A673 (cell line): ENCODE data around the gene ZNF300. TPM values are rescaled to one million over a fixed set of nuclear protein-coding genes. Genes with fewer than 3 reads are reported as not detected.

Source experiments
- BruUV-seq: library from RNA; stranded (reverse); fragments of 400-500 nt; replicated peaks from 2 replicates; lab custom pipeline; 2021; lab: Mats Ljungman, UMichigan
- CTCF ChIA-PET: fragments of 300-600 bp; sonication (Branson Sonifier 250); formaldehyde crosslinking; loops from one replicate; lab custom pipeline; 2022; ENCODE audit warnings: antibody characterized with exemption; lab: Charles Lee
- POLR2A ChIA-PET: fragments of 300-600 bp; sonication (Branson Sonifier 250); formaldehyde crosslinking; loops from one replicate; lab custom pipeline; 2022; ENCODE audit warnings: antibody characterized with exemption; ENCODE audit not compliant: low non-redundant PET; lab: Charles Lee
- DNase-seq: peaks from one replicate; pipeline ENCODE4 v3.0.0-alpha.2; 2015; ENCODE audit warnings: low spot score
- H3K27ac ChIP-seq: fragments of 200-600 bp; sonication (generic); 2 replicates; pipeline ENCODE4 v1.5.1; 2016; ENCODE audit warnings: mixed run types, low read depth, mild to moderate bottlenecking, mixed read lengths, antibody characterized with exemption, low read length; ENCODE audit not compliant: poor library complexity, severe bottlenecking
- H3K27me3 ChIP-seq: fragments of 200-600 bp; sonication (generic); replicated peaks from 2 replicates; pipeline ENCODE4 v1.6.1; 2017; ENCODE audit warnings: mixed run types, low read depth, mild to moderate bottlenecking, mixed read lengths, antibody characterized with exemption, low read length; ENCODE audit not compliant: insufficient read depth, poor library complexity
- H3K36me3 ChIP-seq: fragments of 200-600 bp; sonication (generic); 2 replicates; pipeline ENCODE4 v1.6.1; 2016; ENCODE audit warnings: mixed run types, mild to moderate bottlenecking, mixed read lengths, antibody characterized with exemption, low read length; ENCODE audit not compliant: insufficient read depth, poor library complexity, severe bottlenecking
- H3K4me1 ChIP-seq: fragments of 200-600 bp; sonication (generic); 2 replicates; pipeline ENCODE4 v1.6.1; 2017; ENCODE audit warnings: mixed run types, mild to moderate bottlenecking, mixed read lengths, antibody characterized with exemption, low read length; ENCODE audit not compliant: insufficient read depth, poor library complexity, severe bottlenecking
- H3K4me3 ChIP-seq: fragments of 200-600 bp; sonication (generic); 2 replicates; pipeline ENCODE4 v1.5.1; 2016; ENCODE audit warnings: low read depth, mixed run types, mild to moderate bottlenecking, mixed read lengths, low read length; ENCODE audit not compliant: poor library complexity, severe bottlenecking
- H3K9me3 ChIP-seq: fragments of 200-600 bp; sonication (generic); 2 replicates; pipeline ENCODE4 v1.6.1; 2016; ENCODE audit warnings: mixed run types, low read depth, mild to moderate bottlenecking, mixed read lengths, antibody characterized with exemption, low read length; ENCODE audit not compliant: poor library complexity, severe bottlenecking
- CTCF ChIP-seq: fragments of 300-800, 200-600 bp; sonication (generic); conservative IDR thresholded peaks from 2 replicates; pipeline ENCODE4 v1.5.1; 2017; ENCODE audit warnings: low read depth, mild to moderate bottlenecking, antibody characterized with exemption, low read length, moderate library complexity, mixed read lengths
- EZH2 ChIP-seq: fragments of 200-600 bp; sonication (generic); IDR thresholded peaks from 2 replicates; pipeline ENCODE4 v1.6.1; 2017; ENCODE audit warnings: borderline replicate concordance, low read depth, mild to moderate bottlenecking, mixed read lengths, antibody characterized with exemption, low read length; ENCODE audit not compliant: poor library complexity, severe bottlenecking
- intact Hi-C: fragments of 100-400 bp; cut with micrococcal nuclease; formaldehyde crosslinking; loops from one replicate; pipeline ENCODE4 v1.10.0; 2022; ENCODE audit not compliant: unreplicated experiment
- total RNA-seq: library from RNA; stranded (reverse); gene quantifications from 2 replicates; pipeline ENCODE4 v1.2.3, GENCODE V29; 2021

ZNF300 gene
- total RNA-seq, 1 experiment from 2014 or later: 13.1 TPM

GRCh38 chr5:150901446-150901845, 3.3 kb downstream of the ZNF300 start:
- POLR2A ChIA-PET: no interaction called here
- H3K4me3 ChIP-seq: no peak overlapping the region
- H3K27ac ChIP-seq: no peak overlapping the region
- peaks cover 62% of the 10 kb centered on the region for H3K36me3 ChIP-seq
- CTCF ChIA-PET: no interaction called here
- TF ChIP-seq CTCF (no peak), EZH2 (no peak)
- no peaks in the 10 kb centered on the region for H3K4me1 ChIP-seq
- H3K27me3 ChIP-seq: no peaks in the 10 kb centered on the region
- intact Hi-C loops: no loop called here
- H3K9me3 ChIP-seq: peaks cover 72% of the 10 kb centered on the region
- DNase-seq: no peak
- no TSS peak for BruUV-seq

- Histone ChIP-seq H3K4me3 (no peak overlapping the region), H3K36me3 (peaks cover 42% of the 10 kb centered on the region), H3K4me1 (no peaks in the 10 kb centered on the region), H3K27ac (no peak overlapping the region), H3K9me3 (peaks cover 95% of the 10 kb centered on the region), H3K27me3 (no peaks in the 10 kb centered on the region)
- intact Hi-C loops: no loop called here
- ChIA-PET CTCF (no interaction called here), POLR2A (no interaction called here)
- TF ChIP-seq CTCF (no peak), EZH2 (no peak)
- no peak for DNase-seq
- BruUV-seq: no TSS peak
Measured at GRCh38 chr5:150895431-150896428, 9.1 kb downstream of the ZNF300 start.

- no peak for TF ChIP-seq CTCF
- TF ChIP-seq EZH2: no peak
- Histone ChIP-seq H3K9me3 (peaks cover 10% of the 10 kb centered on the region), H3K36me3 (no peaks in the 10 kb centered on the region), H3K27ac (no peak overlapping the region), H3K4me3 (no peak overlapping the region), H3K4me1 (no peaks in the 10 kb centered on the region), H3K27me3 (no peaks in the 10 kb centered on the region)
- intact Hi-C loops: no loop called here
- no TSS peak for BruUV-seq
- CTCF ChIA-PET: no interaction called here
- DNase-seq: no peak
- POLR2A ChIA-PET: no interaction called here
Measured at GRCh38 chr5:150879358-150879757, 25.4 kb downstream of the ZNF300 start.
